Heart left ventricle (tissue), 16 donors: ENCODE data around the gene MEIS2. TPM values are rescaled to one million over a fixed set of nuclear protein-coding genes. Genes with fewer than 3 reads are reported as not detected.
A peak's percentile ranks its signal among the peaks of the same experiment; 100 is the strongest.

Experiments
- ATAC-seq, 4 donors: fragments of 200-7000 bp; cut with Tn5 transposase; one replicate each; pipeline ENCODE4 v1.9.1; 2020 to 2022; ENCODE audit warnings: moderate library complexity in 4 of 4, mild to moderate bottlenecking in 3 of 4, moderate number of reproducible peaks in 1 of 4
- DNase-seq, 5 donors: peaks; one replicate each; pipeline ENCODE4 v3.0.0-alpha.2; 2020
- H3K27ac ChIP-seq, 12 donors: fragments of 200-600 bp; sonication (generic) in 4 of 12; one replicate each; pipeline versions ENCODE4 v1.5.0 to v1.8.0; 2016 to 2022; ENCODE audit warnings: mild to moderate bottlenecking in 2 of 12
- H3K27me3 ChIP-seq, 9 donors: fragments of 200-600 bp; sonication (generic) in 2 of 9; one replicate each; pipeline versions ENCODE4 v1.5.1 to v1.8.0; 2016 to 2022; ENCODE audit warnings: mild to moderate bottlenecking in 3 of 9
- H3K36me3 ChIP-seq, 9 donors: fragments of 200-600 bp; sonication (generic) in 2 of 9; one replicate each; pipeline versions ENCODE4 v1.5.0 to v1.8.0; 2018 to 2022; ENCODE audit warnings: mild to moderate bottlenecking in 2 of 9
- H3K4me1 ChIP-seq, 12 donors: fragments of 200-600 bp; sonication (generic) in 4 of 12; one replicate each; pipeline versions ENCODE4 v1.5.0 to v1.8.0; 2016 to 2022; ENCODE audit warnings: mild to moderate bottlenecking in 3 of 12
- H3K4me3 ChIP-seq, 12 donors: fragments of 200-600 bp; sonication (generic) in 4 of 12; one replicate each; pipeline versions ENCODE4 v1.5.0 to v1.8.0; 2017 to 2022; ENCODE audit warnings: mild to moderate bottlenecking in 9 of 12, moderate library complexity in 4 of 12
- H3K9me3 ChIP-seq, 12 donors: fragments of 200-600 bp; sonication (generic) in 4 of 12; one replicate each; pipeline versions ENCODE4 v1.5.0 to v1.8.0; 2016 to 2022; ENCODE audit warnings: mild to moderate bottlenecking in 1 of 12
- POLR2A ChIP-seq, 2 donors: fragments of 450-650 bp; IDR thresholded peaks; one replicate each; pipeline ENCODE4 v1.6.1; 2017; ENCODE audit warnings: antibody characterized with exemption in 2 of 2, mild to moderate bottlenecking in 2 of 2, moderate library complexity in 2 of 2
- WGBS, 4 donors: extraction: QIAGEN DNeasy Blood & Tissue Kit in 2 of 4; methylation state at CpG; one replicate each; pipeline versions ENCODE4 v1.1.5 to v1.1.7; 2013 to 2018; 5-methylcytosine and 5-hydroxymethylcytosine counted together
- intact Hi-C, 10 donors: fragments of 100-400 bp; cut with DNase I; formaldehyde crosslinking; loops; one replicate each; pipeline versions ENCODE4 v1.11.1 to v1.14.2; 2022
- polyA plus RNA-seq, 2 donors: library from polyadenylated mRNA; stranded (reverse); fragments of 200-250 nt; gene quantifications; one replicate each; pipeline ENCODE4 v1.2.3, GENCODE V29; 2013
- total RNA-seq, 9 donors: library from RNA; depleted of rRNA in 2 of 9; stranded (reverse); fragments of >200 nt in 2 of 9; fragmentation: NEBNext Ultra II Directional in 3 of 9; extraction: Animal tissue kit (Norgen Biotek cat#: 25700) in 3 of 9; gene quantifications; one replicate each; pipeline versions ENCODE4 v1.1.0 to v1.2.4, GENCODE V29; 2016 to 2023
- TF ChIP-seq, protein P1 (sequence below), 12 donors: fragments of 200-600 bp; sonication (generic) in 4 of 12; IDR thresholded peaks; one replicate each; pipeline versions ENCODE4 v1.5.0 to v1.8.0; 2018 to 2022; ENCODE audit warnings: antibody characterized with exemption in 12 of 12, mild to moderate bottlenecking in 5 of 12
- donor health status: ischemic (EF 13 %, LVEDD 7.1; RV severe dilation, severe dysfunction).
- donor health status: healthy with polysubstance abuse.
- donor health status: DM: no; HTN: yes; CAD: no.
- donor health status: DM: no; HTN: no; CAD: no.
- donor health status: ischemic (EF 25% LVEDD 6.9; RV normal size, moderate dysfunction).
- donor health status: ischemic (EF 25% LVEDD 5.7; RV mildly dilated, moderate dysfunction).
- donor health status: healthy.
- donor health status: DM: yes; HTN: yes; CAD: no.
- donor health status: ischemic (EF 35%, LVEDD 5.7; RV mildly dilated, moderate dysfunction).
- donor health status: nonischemic (EF 11% LVEDD 7.7; RV severe dilation, severe dysfunction).
- donor health status: DM: yes; HTN: yes; CAD: no.
- donor health status: PGD.
- donor health status: ischemic (EF 29% LVEDD 5.4; RV normal size, mild dysfunction).
- donor health status: nonischemic (EF 23%, LVEDD 6.1; RV moderate dilation, normal function).

The MEIS2 gene
- total and polyA plus RNA-seq, 11 donors = 13.2 to 89.7 (median 49.7) TPM

DNA sequence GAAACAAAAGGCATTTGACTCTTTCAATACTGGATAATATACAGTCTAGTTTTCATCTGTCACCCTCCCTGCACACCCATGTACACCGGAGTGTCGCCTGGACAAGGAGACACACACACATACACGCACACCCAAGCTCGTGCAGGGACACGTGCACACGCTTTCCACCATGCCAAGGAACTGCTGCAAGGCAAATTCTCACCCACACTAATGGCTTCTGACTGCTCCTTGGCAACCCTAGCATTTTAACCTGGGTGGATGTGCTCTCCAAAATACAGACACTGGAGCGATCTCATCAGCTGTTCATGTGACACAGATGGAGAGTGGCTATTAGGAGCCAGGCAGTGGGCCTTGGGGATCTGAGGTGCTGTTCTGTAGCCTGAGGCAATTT, 61.6 kb downstream of the MEIS2 start:
- TF ChIP-seq, protein P1, sequence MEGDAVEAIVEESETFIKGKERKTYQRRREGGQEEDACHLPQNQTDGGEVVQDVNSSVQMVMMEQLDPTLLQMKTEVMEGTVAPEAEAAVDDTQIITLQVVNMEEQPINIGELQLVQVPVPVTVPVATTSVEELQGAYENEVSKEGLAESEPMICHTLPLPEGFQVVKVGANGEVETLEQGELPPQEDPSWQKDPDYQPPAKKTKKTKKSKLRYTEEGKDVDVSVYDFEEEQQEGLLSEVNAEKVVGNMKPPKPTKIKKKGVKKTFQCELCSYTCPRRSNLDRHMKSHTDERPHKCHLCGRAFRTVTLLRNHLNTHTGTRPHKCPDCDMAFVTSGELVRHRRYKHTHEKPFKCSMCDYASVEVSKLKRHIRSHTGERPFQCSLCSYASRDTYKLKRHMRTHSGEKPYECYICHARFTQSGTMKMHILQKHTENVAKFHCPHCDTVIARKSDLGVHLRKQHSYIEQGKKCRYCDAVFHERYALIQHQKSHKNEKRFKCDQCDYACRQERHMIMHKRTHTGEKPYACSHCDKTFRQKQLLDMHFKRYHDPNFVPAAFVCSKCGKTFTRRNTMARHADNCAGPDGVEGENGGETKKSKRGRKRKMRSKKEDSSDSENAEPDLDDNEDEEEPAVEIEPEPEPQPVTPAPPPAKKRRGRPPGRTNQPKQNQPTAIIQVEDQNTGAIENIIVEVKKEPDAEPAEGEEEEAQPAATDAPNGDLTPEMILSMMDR (IDR thresholded peaks at IDR 0.05) = no peak
- TF ChIP-seq POLR2A (IDR thresholded peaks at IDR 0.05) = no peak
- ATAC-seq (peak in 3 of 4 donors; percentile 23 to 58 (median 28)), DNase-seq (no peak)
- Histone ChIP-seq H3K36me3 (peaks cover 0 to 25% (median 0%) of the 10 kb centered on the region in 9 donors), H3K27ac (peak overlapping the region in 3 of 12 donors; percentile 13 to 28 (median 17)), H3K4me3 (no peak overlapping the region), H3K9me3 (no peaks in the 10 kb centered on the region), H3K27me3 (no peaks in the 10 kb centered on the region), H3K4me1 (peaks cover 0 to 54% (median 15%) of the 10 kb centered on the region in 12 donors)
- whole genome bisulfite sequencing, 4 donors = 50 to 64% (median 56%) methylated on average over 7 of the region's 7 CpGs
- intact Hi-C loops = no loop called here

DNA sequence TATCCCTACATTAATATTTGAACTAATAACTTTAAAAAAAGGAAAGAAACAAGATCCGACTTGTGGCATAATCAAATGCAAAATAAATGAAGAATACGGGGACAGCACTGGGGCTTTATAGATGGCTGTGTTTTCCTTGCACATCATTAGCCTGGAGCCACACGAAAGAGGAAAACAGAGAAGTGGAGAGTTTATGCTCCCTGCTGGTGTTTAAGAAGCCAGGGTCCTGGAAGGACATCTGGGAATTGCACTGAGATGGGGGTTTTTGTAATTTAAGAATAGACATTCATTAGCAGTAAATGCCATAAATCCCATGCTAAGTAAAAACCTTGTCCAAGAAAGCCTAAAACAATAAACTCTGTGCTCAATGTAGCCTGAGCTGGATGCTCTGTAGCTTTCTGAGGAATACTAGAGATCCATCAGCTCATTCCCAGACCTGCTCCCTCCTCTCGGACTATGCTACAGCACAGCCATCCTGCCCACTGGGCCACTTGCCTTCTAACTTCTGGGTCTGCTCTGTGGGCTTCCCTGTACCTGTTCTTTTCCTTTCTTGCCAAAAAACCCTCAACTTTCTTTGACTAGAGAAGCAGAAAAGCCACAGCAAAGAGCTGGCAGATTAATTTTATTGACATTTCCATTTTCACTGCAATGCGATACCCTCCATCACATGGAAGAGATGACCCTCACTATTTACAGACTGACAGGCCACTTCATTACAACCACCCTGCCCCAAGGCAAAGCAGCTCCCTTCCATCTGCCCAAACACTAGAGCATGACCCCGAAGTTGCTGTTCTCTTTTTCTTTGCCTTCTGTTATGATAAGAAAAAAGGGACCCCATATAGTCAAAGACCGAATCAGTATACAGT, 62.3 kb downstream of the MEIS2 start:
- DNase-seq (no peak), ATAC-seq (no peak)
- Histone ChIP-seq H3K27ac (peak overlapping the region in 3 of 12 donors; percentile 13 to 28 (median 17)), H3K4me3 (no peak overlapping the region), H3K9me3 (no peaks in the 10 kb centered on the region), H3K27me3 (no peaks in the 10 kb centered on the region), H3K36me3 (peaks cover 0 to 23% (median 0%) of the 10 kb centered on the region in 9 donors), H3K4me1 (peaks cover 0 to 54% (median 15%) of the 10 kb centered on the region in 12 donors)
- intact Hi-C loops = no loop called here
- WGBS, 4 donors = 69 to 73% (median 71%) methylated on average over 7 of the region's 7 CpGs
- TF ChIP-seq POLR2A (IDR thresholded peaks at IDR 0.05) = no peak

DNA sequence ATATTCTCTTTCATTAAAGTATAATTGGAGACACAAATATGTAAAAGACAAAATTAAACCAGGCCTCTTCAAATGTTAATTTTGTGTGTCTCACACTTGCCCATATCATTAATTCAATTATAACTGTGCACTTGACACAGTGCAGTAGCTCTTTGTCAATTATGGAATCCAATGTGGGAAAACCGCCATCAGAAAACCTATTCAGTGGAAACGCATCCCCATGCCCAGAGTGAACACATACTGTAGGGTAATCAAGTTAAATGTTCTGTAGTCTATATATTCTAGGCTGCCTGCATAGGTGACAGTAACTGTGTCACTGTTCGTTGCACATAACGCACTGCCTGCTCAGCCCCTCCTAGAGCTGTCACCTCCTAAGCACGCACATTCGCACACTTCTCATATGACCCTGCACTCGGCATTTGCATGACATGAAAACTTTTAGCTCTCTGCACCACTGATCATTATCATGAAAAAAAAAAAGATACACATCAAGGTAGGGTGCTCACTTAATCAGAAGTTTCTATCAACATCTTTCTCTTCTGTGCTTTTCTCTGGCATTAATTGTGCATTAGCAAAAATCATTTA, 63.2 kb downstream of the MEIS2 start:
- TF ChIP-seq, protein P1 (IDR thresholded peaks at IDR 0.05) = no peak
- TF ChIP-seq POLR2A (IDR thresholded peaks at IDR 0.05) = no peak
- Histone ChIP-seq H3K4me3 (no peak overlapping the region), H3K9me3 (no peaks in the 10 kb centered on the region), H3K27me3 (no peaks in the 10 kb centered on the region), H3K36me3 (peaks cover 0 to 22% (median 0%) of the 10 kb centered on the region in 9 donors), H3K27ac (no peak overlapping the region), H3K4me1 (peaks cover 0 to 57% (median 15%) of the 10 kb centered on the region in 12 donors)
- 88 to 96% (median 92%) methylated on average over 7 of the region's 7 CpGs for WGBS, 4 donors
- ATAC-seq (no peak), DNase-seq (no peak)
- intact Hi-C loops = no loop called here

DNA sequence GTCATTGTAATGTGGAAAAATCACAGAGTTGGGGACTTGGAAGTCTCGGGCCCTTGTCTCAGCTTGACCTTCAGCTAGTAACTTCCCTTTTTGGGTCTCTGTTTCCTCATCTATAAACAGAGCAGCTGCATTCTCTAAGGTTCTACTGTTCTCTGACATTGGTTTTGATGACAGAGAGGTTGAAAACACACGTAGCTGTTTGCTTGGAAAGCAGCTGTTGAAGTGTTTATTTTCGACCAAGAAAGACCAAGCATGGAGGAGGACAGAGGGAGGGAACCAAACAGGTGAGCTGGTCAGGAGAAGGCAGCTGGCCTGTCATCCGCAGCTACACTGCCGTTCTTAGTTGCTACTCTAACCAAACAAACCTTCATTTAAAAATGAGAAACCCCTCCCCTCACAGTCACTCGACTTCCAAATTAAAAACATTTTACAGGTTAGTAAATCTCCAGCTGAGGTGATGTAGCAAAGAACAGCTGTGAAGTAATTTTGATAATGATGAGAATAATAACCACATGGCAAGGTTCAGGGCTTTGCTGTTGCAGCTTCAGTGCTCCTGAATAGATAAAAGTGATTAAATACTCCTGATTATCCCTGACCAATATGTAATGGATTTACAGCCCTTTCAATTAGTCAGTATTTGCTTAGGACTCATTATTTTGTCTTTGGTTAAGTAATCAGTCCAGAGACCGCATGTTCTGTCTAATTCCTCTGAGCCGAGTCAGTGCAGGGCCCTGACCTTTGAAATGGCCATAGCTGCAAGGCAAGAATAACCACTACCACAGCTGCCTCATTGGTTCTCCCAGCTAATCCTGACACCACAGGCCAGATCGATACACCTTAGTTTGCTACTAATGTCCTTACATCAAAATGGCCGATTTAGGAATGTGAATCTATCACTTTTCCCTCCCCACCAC, 65.3 kb downstream of the MEIS2 start:
- intact Hi-C loops = no loop called here
- no peak for TF ChIP-seq POLR2A (IDR thresholded peaks at IDR 0.05)
- TF ChIP-seq, protein P1 (IDR thresholded peaks at IDR 0.05) = no peak
- Histone ChIP-seq H3K9me3 (no peaks in the 10 kb centered on the region), H3K36me3 (peaks cover 0 to 23% (median 0%) of the 10 kb centered on the region in 9 donors), H3K27ac (peak overlapping the region in 6 of 12 donors; percentile 2 to 64 (median 29)), H3K4me3 (no peak overlapping the region), H3K4me1 (peaks cover 0 to 61% (median 15%) of the 10 kb centered on the region in 12 donors), H3K27me3 (no peaks in the 10 kb centered on the region)
- 65 to 72% (median 68%) methylated on average over 10 of the region's 10 CpGs for WGBS, 4 donors
- DNase-seq (no peak), ATAC-seq (peak in 1 of 4 donors; percentile 32)
